ENCODE results near the gene CNTNAP2.
"Not testable (repeated sequence)": the region's sequence is repeated elsewhere in the genome, so short reads cannot be mapped to it uniquely, and the experiment has no call there.

The CNTNAP2 gene

GRCh38 chr7:148298768-148299167 is 2182.2 kb downstream of the CNTNAP2 start:
- not testable (repeated sequence) for DNase-seq

GRCh38 chr7:148299350-148300276 is 2183.0 kb downstream of the CNTNAP2 start:
- DNase-seq, result no peak

GRCh38 chr7:148302436-148302835 is 2185.8 kb downstream of the CNTNAP2 start:
- not testable (repeated sequence) for DNase-seq

GRCh38 chr7:148303295-148304082 is 2186.9 kb downstream of the CNTNAP2 start:
- DNase-seq, result no peak

GRCh38 chr7:148304083-148304335 is 2187.4 kb downstream of the CNTNAP2 start:
- DNase-seq, result no peak

- DNase-seq, result no peak
These were observed 2187.9 kb downstream of the CNTNAP2 start for GRCh38 chr7:148304456-148304855.

- no peak for DNase-seq
These were observed 2190.2 kb downstream of the CNTNAP2 start for GRCh38 chr7:148306759-148307158.

GRCh38 chr7:148318102-148318811 is 2201.7 kb downstream of the CNTNAP2 start:
- no peak for DNase-seq

GRCh38 chr7:148318838-148319237 is 2202.2 kb downstream of the CNTNAP2 start:
- DNase-seq, result no peak

GRCh38 chr7:148319316-148319808 is 2202.8 kb downstream of the CNTNAP2 start:
- no peak for DNase-seq

GRCh38 chr7:148325208-148325607 is 2208.6 kb downstream of the CNTNAP2 start:
- DNase-seq, result no peak

GRCh38 chr7:148327379-148327778 is 2210.8 kb downstream of the CNTNAP2 start:
- no peak for DNase-seq

GRCh38 chr7:148328906-148329305 is 2212.3 kb downstream of the CNTNAP2 start:
- no peak for DNase-seq

- DNase-seq, result no peak
These were observed 2213.7 kb downstream of the CNTNAP2 start for GRCh38 chr7:148330124-148330818.

GRCh38 chr7:148330822-148331221 is 2214.2 kb downstream of the CNTNAP2 start:
- no peak for DNase-seq

- DNase-seq, result not testable (repeated sequence)
These were observed 2214.9 kb downstream of the CNTNAP2 start for GRCh38 chr7:148331456-148331855.

- no peak for DNase-seq
These were observed 2215.9 kb downstream of the CNTNAP2 start for GRCh38 chr7:148332191-148333186.

- DNase-seq, result no peak
These were observed 2217.9 kb downstream of the CNTNAP2 start for GRCh38 chr7:148334441-148334956.

- DNase-seq, result no peak
These were observed 2218.5 kb downstream of the CNTNAP2 start for GRCh38 chr7:148334959-148335577.

GRCh38 chr7:148335790-148336189 is 2219.2 kb downstream of the CNTNAP2 start:
- no peak for DNase-seq

- DNase-seq, result no peak
These were observed 2219.8 kb downstream of the CNTNAP2 start for GRCh38 chr7:148336411-148336810.

Measured in activated T-cell treated with anti-CD3 and anti-CD28 coated beads, Interleukin-2, amount 50 U/mL, for 48 hours (primary cell).